HepG2 (cell line): Measurements from ENCODE around the gene ACTN4. TPM values are rescaled to one million over a fixed set of nuclear protein-coding genes. Genes with fewer than 3 reads are reported as not detected.

Experiments
- BORCS8-MEF2B ChIP-seq: sonication (generic); formaldehyde crosslinking; IDR thresholded peaks from 2 replicates; pipeline ENCODE4 v1.8.0; 2022; ENCODE audit warnings: mild to moderate bottlenecking, missing genetic modification reagents
- GATAD2A ChIP-seq: IDR thresholded peaks from 2 replicates; pipeline ENCODE4 v1.6.1; 2016
- KDM6A ChIP-seq: IDR thresholded peaks from 2 replicates; pipeline ENCODE4 v1.6.1; 2016; ENCODE audit warnings: low read depth
- NFIC ChIP-seq: IDR thresholded peaks from 2 replicates; pipeline ENCODE4 v1.6.1; 2012; ENCODE audit warnings: mild to moderate bottlenecking, low read length, inconsistent platforms
- RCOR2 ChIP-seq: IDR thresholded peaks from 2 replicates; pipeline ENCODE4 v1.6.1; 2016; ENCODE audit warnings: missing biosample characterization, missing genetic modification reagents
- SP4 ChIP-seq: sonication (generic); formaldehyde crosslinking; IDR thresholded peaks from 2 replicates; pipeline ENCODE4 v1.8.1; 2023; ENCODE audit warnings: mild to moderate bottlenecking, missing genetic modification reagents
- ZNF10 ChIP-seq: sonication (generic); formaldehyde crosslinking; IDR thresholded peaks from 2 replicates; pipeline ENCODE4 v1.4.0; 2020; ENCODE audit warnings: mild to moderate bottlenecking, low read depth, missing genetic modification reagents, borderline replicate concordance
- ZNF501 ChIP-seq: sonication (generic); formaldehyde crosslinking; IDR thresholded peaks from 2 replicates; pipeline ENCODE4 v1.5.1; 2020; ENCODE audit warnings: mild to moderate bottlenecking, moderate library complexity, missing genetic modification reagents
- ZNF574 ChIP-seq: sonication (generic); formaldehyde crosslinking; IDR thresholded peaks from 2 replicates; pipeline ENCODE4 v1.4.0; 2020; ENCODE audit warnings: missing genetic modification reagents
- ZNF687 ChIP-seq: sonication (generic); formaldehyde crosslinking; IDR thresholded peaks from 2 replicates; pipeline ENCODE4 v1.5.1; 2020; ENCODE audit warnings: mild to moderate bottlenecking, missing genetic modification reagents, moderate library complexity
- ZNF800 ChIP-seq: sonication (generic); formaldehyde crosslinking; IDR thresholded peaks from 2 replicates; pipeline ENCODE4 v1.4.0; 2020; ENCODE audit warnings: missing genetic modification reagents
- polyA plus RNA-seq, 8 experiments: library from polyadenylated mRNA; depleted of rRNA in 3 of 8; stranded (reverse) in 7 of 8; unstranded in 1 of 8; fragments of >200 nt; fragmentation: Illumina TruSeq in 4 of 8; extraction: Trizol in 4 of 8; gene quantifications; 2 replicates each; pipeline versions ENCODE4 v1.2.1 to v1.2.3, GENCODE V29; 2011 to 2016; ENCODE audit warnings: low read depth in 4 of 8, missing spikeins in 1 of 8, mixed read lengths in 1 of 8; ENCODE audit not compliant: insufficient read depth in 1 of 8
- total RNA-seq, 5 experiments: library from RNA; depleted of rRNA; stranded (reverse); fragments of >200 nt; fragmentation: Illumina TruSeq; extraction: Trizol; gene quantifications; 2 replicates each; pipeline ENCODE4 v1.2.3, GENCODE V29; 2016; ENCODE audit warnings: low read depth in 1 of 5
- TF ChIP-seq, protein P1 (sequence below): sonication (generic); formaldehyde crosslinking; conservative IDR thresholded peaks from 2 replicates; pipeline ENCODE4 v1.4.0; 2020; ENCODE audit warnings: mild to moderate bottlenecking, missing genetic modification reagents, moderate library complexity
- TF ChIP-seq, protein P2 (sequence below): sonication (generic); formaldehyde crosslinking; IDR thresholded peaks from 2 replicates; pipeline ENCODE4 v1.8.0; 2022; ENCODE audit warnings: mild to moderate bottlenecking, missing genetic modification reagents; ENCODE audit not compliant: insufficient replicate concordance

The ACTN4 gene
- total and polyA plus RNA-seq, 2 of the 13 experiments (the other 11 are each of a cell fraction or from before 2014, with no cell fraction given), result 171 to 192 TPM

DNA sequence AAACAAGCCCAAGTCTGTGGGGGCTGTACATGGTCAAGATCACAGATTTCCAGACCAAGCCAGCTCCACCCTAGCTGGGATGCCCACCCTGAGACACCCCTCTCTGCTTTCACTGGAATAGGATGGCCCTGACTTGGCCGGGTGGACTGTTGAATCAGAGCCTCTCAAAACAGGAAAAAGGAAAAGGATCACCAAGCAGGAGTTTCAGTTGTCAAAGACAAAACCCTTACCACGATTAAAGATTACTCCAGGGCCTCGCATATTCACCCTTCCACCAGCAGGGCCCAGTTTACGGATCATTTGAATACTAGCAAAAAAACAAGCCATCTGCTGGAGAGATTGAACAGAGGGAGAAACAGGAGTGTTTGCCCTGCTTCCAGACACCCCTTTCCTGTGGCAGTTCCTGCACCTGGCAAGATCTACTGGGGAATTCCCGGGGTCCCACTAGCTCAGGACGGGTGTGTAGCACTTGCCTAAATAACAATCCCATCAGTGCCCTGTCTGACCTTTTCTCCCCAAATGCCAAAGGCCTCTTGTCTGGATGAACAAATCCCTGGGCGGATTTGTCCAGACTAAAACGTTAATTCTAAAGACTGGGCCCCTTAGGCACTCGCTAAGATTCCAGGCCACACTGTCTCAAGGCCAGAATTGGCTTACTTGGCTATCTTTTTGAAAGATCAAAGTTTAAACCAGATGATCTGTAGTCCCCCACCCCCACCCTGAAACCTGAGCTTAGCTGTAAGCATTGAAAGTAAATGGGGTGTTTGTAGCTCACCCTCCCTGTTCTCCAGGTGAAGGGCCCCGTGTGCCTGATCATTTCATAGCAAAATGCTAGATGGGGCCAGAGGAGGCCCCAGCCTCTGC, 38.4 kb downstream of the ACTN4 start (continued):
- TF ChIP-seq ZNF687 (CRISPR knock-in tag) (peak; percentile 25; the same call in 1 of the 2 replicates), GATAD2A (CRISPR knock-in tag) (peak; percentile 81), ZNF800 (0 out of 2 replicates have a peak, but pooled peaks have one; percentile 57), KDM6A (peak; percentile 56; the same call in 1 of the 2 replicates), SP4 (CRISPR knock-in tag) (no peak), ZNF574 (CRISPR knock-in tag) (0 out of 2 replicates have a peak, but pooled peaks have one; percentile 23), ZNF501 (CRISPR knock-in tag) (peak; percentile 32; the same call in 1 of the 2 replicates), ZNF10 (CRISPR knock-in tag) (no peak), NFIC (0 out of 2 replicates have a peak, but pooled peaks have one; percentile 20), BORCS8-MEF2B (peak; percentile 24; the same call in 1 of the 2 replicates), RCOR2 (CRISPR knock-in tag) (0 out of 2 replicates have a peak, but pooled peaks have one; percentile 44)
- TF ChIP-seq, protein P1, sequence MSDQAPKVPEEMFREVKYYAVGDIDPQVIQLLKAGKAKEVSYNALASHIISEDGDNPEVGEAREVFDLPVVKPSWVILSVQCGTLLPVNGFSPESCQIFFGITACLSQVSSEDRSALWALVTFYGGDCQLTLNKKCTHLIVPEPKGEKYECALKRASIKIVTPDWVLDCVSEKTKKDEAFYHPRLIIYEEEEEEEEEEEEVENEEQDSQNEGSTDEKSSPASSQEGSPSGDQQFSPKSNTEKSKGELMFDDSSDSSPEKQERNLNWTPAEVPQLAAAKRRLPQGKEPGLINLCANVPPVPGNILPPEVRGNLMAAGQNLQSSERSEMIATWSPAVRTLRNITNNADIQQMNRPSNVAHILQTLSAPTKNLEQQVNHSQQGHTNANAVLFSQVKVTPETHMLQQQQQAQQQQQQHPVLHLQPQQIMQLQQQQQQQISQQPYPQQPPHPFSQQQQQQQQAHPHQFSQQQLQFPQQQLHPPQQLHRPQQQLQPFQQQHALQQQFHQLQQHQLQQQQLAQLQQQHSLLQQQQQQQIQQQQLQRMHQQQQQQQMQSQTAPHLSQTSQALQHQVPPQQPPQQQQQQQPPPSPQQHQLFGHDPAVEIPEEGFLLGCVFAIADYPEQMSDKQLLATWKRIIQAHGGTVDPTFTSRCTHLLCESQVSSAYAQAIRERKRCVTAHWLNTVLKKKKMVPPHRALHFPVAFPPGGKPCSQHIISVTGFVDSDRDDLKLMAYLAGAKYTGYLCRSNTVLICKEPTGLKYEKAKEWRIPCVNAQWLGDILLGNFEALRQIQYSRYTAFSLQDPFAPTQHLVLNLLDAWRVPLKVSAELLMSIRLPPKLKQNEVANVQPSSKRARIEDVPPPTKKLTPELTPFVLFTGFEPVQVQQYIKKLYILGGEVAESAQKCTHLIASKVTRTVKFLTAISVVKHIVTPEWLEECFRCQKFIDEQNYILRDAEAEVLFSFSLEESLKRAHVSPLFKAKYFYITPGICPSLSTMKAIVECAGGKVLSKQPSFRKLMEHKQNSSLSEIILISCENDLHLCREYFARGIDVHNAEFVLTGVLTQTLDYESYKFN (CRISPR knock-in tag), result peak; percentile 83
- TF ChIP-seq, protein P2, sequence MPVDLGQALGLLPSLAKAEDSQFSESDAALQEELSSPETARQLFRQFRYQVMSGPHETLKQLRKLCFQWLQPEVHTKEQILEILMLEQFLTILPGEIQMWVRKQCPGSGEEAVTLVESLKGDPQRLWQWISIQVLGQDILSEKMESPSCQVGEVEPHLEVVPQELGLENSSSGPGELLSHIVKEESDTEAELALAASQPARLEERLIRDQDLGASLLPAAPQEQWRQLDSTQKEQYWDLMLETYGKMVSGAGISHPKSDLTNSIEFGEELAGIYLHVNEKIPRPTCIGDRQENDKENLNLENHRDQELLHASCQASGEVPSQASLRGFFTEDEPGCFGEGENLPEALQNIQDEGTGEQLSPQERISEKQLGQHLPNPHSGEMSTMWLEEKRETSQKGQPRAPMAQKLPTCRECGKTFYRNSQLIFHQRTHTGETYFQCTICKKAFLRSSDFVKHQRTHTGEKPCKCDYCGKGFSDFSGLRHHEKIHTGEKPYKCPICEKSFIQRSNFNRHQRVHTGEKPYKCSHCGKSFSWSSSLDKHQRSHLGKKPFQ, result no peak
